ENCODE results near the gene IFT43.

The IFT43 gene

GRCh38 chr14:75979648-75980565 is 5.7 kb upstream of the IFT43 start:
- peak overlapping the region; percentile 17 to 74 for H3K4me3 ChIP-seq (ENCODE audit: low read depth in 1 of 2, low read length in 2 of 2)
- no peaks in the 10 kb centered on the region for H3K36me3 ChIP-seq (ENCODE audit: control insufficient read depth in 1 of 2, insufficient read depth in 2 of 2, low read length in 2 of 2)
- H3K27me3 ChIP-seq (ENCODE audit: control insufficient read depth in 1 of 2, insufficient read depth in 2 of 2, low read length in 2 of 2): no peaks in the 10 kb centered on the region
- H3K9ac ChIP-seq (ENCODE audit: low read depth in 1 of 2, low read length in 2 of 2): peak overlapping the region in 1 of 2 donors; percentile 43
- no peaks in the 10 kb centered on the region for H3K9me3 ChIP-seq (ENCODE audit: control insufficient read depth in 1 of 2, low read length in 2 of 2)
- peaks cover 29 to 32% of the 10 kb centered on the region in 2 donors for H3K4me1 ChIP-seq (ENCODE audit: control insufficient read depth in 1 of 2, insufficient read depth in 2 of 2, low read length in 2 of 2)
- H3K27ac ChIP-seq (ENCODE audit: low read depth, low read length): no peak overlapping the region

GRCh38 chr14:75980856-75981255 is 4.7 kb upstream of the IFT43 start:
- Histone ChIP-seq H3K9ac (ENCODE audit: low read depth in 1 of 2, low read length in 2 of 2) (peak overlapping the region; percentile 58 to 72), H3K4me1 (ENCODE audit: control insufficient read depth in 1 of 2, insufficient read depth in 2 of 2, low read length in 2 of 2) (peaks cover 32 to 33% of the 10 kb centered on the region in 2 donors), H3K27ac (ENCODE audit: low read depth, low read length) (no peak overlapping the region), H3K27me3 (ENCODE audit: control insufficient read depth in 1 of 2, insufficient read depth in 2 of 2, low read length in 2 of 2) (no peaks in the 10 kb centered on the region), H3K9me3 (ENCODE audit: control insufficient read depth in 1 of 2, low read length in 2 of 2) (no peaks in the 10 kb centered on the region), H3K4me3 (ENCODE audit: low read depth in 1 of 2, low read length in 2 of 2) (peak overlapping the region; percentile 70 to 74), H3K36me3 (ENCODE audit: control insufficient read depth in 1 of 2, insufficient read depth in 2 of 2, low read length in 2 of 2) (no peaks in the 10 kb centered on the region)

- H3K9me3 ChIP-seq (ENCODE audit: control insufficient read depth in 1 of 2, low read length in 2 of 2): no peaks in the 10 kb centered on the region
- H3K4me3 ChIP-seq (ENCODE audit: low read depth in 1 of 2, low read length in 2 of 2): peak within 1 kb of the TSS; percentile 70 to 74
- peaks cover 36% of the 10 kb centered on the region in 2 donors for H3K4me1 ChIP-seq (ENCODE audit: control insufficient read depth in 1 of 2, insufficient read depth in 2 of 2, low read length in 2 of 2)
- H3K9ac ChIP-seq (ENCODE audit: low read depth in 1 of 2, low read length in 2 of 2): peak within 1 kb of the TSS; percentile 58 to 72
- H3K27ac ChIP-seq (ENCODE audit: low read depth, low read length): peak within 1 kb of the TSS; percentile 89
- no peaks in the 10 kb centered on the region for H3K36me3 ChIP-seq (ENCODE audit: control insufficient read depth in 1 of 2, insufficient read depth in 2 of 2, low read length in 2 of 2)
- no peaks in the 10 kb centered on the region for H3K27me3 ChIP-seq (ENCODE audit: control insufficient read depth in 1 of 2, insufficient read depth in 2 of 2, low read length in 2 of 2)
These were observed 3.9 kb upstream of the IFT43 start, which contains the start of gene TGFB3 for GRCh38 chr14:75981426-75982265. TGFB3 (minus strand) TSS chr14:75981995; CDS start chr14:75980893, 1,102 bp downstream.

- Histone ChIP-seq H3K9ac (ENCODE audit: low read depth in 1 of 2, low read length in 2 of 2) (peak overlapping the region; percentile 58 to 72), H3K27ac (ENCODE audit: low read depth, low read length) (peak overlapping the region; percentile 89), H3K9me3 (ENCODE audit: control insufficient read depth in 1 of 2, low read length in 2 of 2) (no peaks in the 10 kb centered on the region), H3K4me3 (ENCODE audit: low read depth in 1 of 2, low read length in 2 of 2) (peak overlapping the region; percentile 70 to 74), H3K27me3 (ENCODE audit: control insufficient read depth in 1 of 2, insufficient read depth in 2 of 2, low read length in 2 of 2) (no peaks in the 10 kb centered on the region), H3K4me1 (ENCODE audit: control insufficient read depth in 1 of 2, insufficient read depth in 2 of 2, low read length in 2 of 2) (peaks cover 30 to 39% of the 10 kb centered on the region in 2 donors), H3K36me3 (ENCODE audit: control insufficient read depth in 1 of 2, insufficient read depth in 2 of 2, low read length in 2 of 2) (no peaks in the 10 kb centered on the region)
These were observed 3.1 kb upstream of the IFT43 start for GRCh38 chr14:75982266-75983018.

- peak overlapping the region; percentile 70 to 74 for H3K4me3 ChIP-seq (ENCODE audit: low read depth in 1 of 2, low read length in 2 of 2)
- peak overlapping the region; percentile 45 to 48 for H3K9ac ChIP-seq (ENCODE audit: low read depth in 1 of 2, low read length in 2 of 2)
- H3K27me3 ChIP-seq (ENCODE audit: control insufficient read depth in 1 of 2, insufficient read depth in 2 of 2, low read length in 2 of 2): no peaks in the 10 kb centered on the region
- no peaks in the 10 kb centered on the region for H3K36me3 ChIP-seq (ENCODE audit: control insufficient read depth in 1 of 2, insufficient read depth in 2 of 2, low read length in 2 of 2)
- H3K4me1 ChIP-seq (ENCODE audit: control insufficient read depth in 1 of 2, insufficient read depth in 2 of 2, low read length in 2 of 2): peaks cover 25 to 33% of the 10 kb centered on the region in 2 donors
- H3K9me3 ChIP-seq (ENCODE audit: control insufficient read depth in 1 of 2, low read length in 2 of 2): no peaks in the 10 kb centered on the region
- no peak overlapping the region for H3K27ac ChIP-seq (ENCODE audit: low read depth, low read length)
These were observed 2.6 kb upstream of the IFT43 start for GRCh38 chr14:75983019-75983358.

DNA sequence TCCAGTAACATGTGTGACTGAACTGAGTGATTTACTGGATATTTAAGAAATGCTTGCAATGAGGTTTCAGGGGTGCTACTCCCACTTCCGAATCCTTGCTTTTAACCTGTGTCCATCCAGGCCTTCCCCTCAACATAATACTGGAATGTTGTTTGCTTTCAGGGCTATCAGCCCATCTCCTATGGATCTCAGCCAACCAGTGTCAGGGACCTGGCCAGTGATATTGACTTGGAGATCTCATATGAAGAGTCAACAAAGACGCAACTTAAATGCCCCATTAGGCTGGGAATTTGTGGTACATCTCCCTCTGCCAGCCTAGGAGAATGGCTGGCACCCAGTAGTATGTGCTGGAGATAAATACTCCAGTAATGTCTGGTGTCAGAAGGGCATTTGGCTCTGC is 889 bp upstream of the IFT43 start:
- H3K9me3 ChIP-seq (ENCODE audit: control insufficient read depth in 1 of 2, low read length in 2 of 2): no peaks in the 10 kb centered on the region
- H3K4me3 ChIP-seq (ENCODE audit: low read depth in 1 of 2, low read length in 2 of 2): no peak overlapping the region
- H3K9ac ChIP-seq (ENCODE audit: low read depth in 1 of 2, low read length in 2 of 2): no peak overlapping the region

DNA sequence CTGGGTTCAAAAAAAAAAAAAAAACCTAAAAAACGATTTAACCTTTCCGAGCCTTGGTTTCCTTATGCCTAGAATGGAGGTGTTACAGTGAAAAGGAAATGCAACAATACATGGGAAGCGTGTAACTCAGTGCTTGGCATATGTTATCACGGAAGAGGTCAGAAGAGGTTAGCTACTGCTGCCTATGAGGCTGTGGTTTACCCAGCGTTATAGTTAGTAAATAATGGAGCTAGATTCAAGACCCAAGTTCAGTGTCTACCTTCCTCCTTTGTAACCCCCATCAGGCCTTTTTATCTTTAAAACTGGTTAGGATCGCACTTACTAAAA is 839 bp downstream of the IFT43 start:
- peak overlapping the region; percentile 84 for H3K27ac ChIP-seq (ENCODE audit: low read depth, low read length)

More for the DNA sequence above, 889 bp upstream of the IFT43 start:
- H3K4me1 ChIP-seq (ENCODE audit: control insufficient read depth in 1 of 2, insufficient read depth in 2 of 2, low read length in 2 of 2): peaks cover 26 to 35% of the 10 kb centered on the region in 2 donors
- H3K27ac ChIP-seq (ENCODE audit: low read depth, low read length): no peak overlapping the region
- H3K36me3 ChIP-seq (ENCODE audit: control insufficient read depth in 1 of 2, insufficient read depth in 2 of 2, low read length in 2 of 2): no peaks in the 10 kb centered on the region
- no peaks in the 10 kb centered on the region for H3K27me3 ChIP-seq (ENCODE audit: control insufficient read depth in 1 of 2, insufficient read depth in 2 of 2, low read length in 2 of 2)

DNA sequence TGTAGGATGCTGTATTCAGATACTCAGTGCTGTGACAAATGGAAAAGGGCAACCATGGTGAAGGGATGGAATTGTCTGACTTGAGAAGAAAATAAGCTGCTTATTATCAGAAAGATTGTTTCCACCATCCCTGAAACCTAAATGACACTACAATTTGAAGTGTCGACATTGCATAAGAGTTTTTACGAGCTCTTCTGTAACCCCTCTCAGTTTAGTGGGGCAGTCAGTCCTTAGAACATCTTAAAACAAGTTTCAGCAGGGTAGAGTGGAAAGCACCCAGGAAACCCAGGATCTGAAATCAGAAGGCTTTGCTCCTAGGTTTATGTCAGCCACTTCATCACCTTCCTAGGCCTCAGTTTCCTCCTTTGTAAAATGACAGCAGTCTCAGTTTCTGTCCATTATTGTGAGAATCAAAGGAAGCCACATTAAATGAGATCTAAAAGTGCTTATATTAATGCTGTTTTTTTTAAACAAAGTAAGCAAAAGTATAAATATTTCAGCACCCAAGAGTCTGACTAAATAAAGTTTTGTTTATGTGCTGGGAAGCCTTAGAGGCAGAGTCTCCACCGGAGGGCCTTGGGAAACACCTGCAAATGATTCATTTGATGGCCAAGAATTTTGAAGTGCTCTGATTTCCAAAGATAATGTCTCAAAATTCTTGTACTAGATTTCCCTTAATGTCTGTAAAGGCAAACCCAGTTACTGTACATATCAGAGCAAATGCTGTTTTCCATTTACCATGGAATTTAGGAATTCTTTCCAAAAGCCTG is 1.8 kb downstream of the IFT43 start:
- no peak overlapping the region for H3K27ac ChIP-seq (ENCODE audit: low read depth, low read length)
- no peaks in the 10 kb centered on the region for H3K9me3 ChIP-seq (ENCODE audit: control insufficient read depth in 1 of 2, low read length in 2 of 2)
- peaks cover 22 to 24% of the 10 kb centered on the region in 2 donors for H3K4me1 ChIP-seq (ENCODE audit: control insufficient read depth in 1 of 2, insufficient read depth in 2 of 2, low read length in 2 of 2)

More for the DNA sequence above, 839 bp downstream of the IFT43 start:
- Histone ChIP-seq H3K9ac (ENCODE audit: low read depth in 1 of 2, low read length in 2 of 2) (peak overlapping the region; percentile 79 to 88), H3K4me1 (ENCODE audit: control insufficient read depth in 1 of 2, insufficient read depth in 2 of 2, low read length in 2 of 2) (peaks cover 22 to 24% of the 10 kb centered on the region in 2 donors), H3K27me3 (ENCODE audit: control insufficient read depth in 1 of 2, insufficient read depth in 2 of 2, low read length in 2 of 2) (no peaks in the 10 kb centered on the region), H3K4me3 (ENCODE audit: low read depth in 1 of 2, low read length in 2 of 2) (peak overlapping the region; percentile 82 to 97), H3K36me3 (ENCODE audit: control insufficient read depth in 1 of 2, insufficient read depth in 2 of 2, low read length in 2 of 2) (peaks cover 0 to 6% of the 10 kb centered on the region in 2 donors), H3K9me3 (ENCODE audit: control insufficient read depth in 1 of 2, low read length in 2 of 2) (no peaks in the 10 kb centered on the region)

GRCh38 chr14:75989134-75989533 is 3.6 kb downstream of the IFT43 start:
- Histone ChIP-seq H3K27ac (ENCODE audit: low read depth, low read length) (peak overlapping the region; percentile 36), H3K36me3 (ENCODE audit: control insufficient read depth in 1 of 2, insufficient read depth in 2 of 2, low read length in 2 of 2) (peaks cover 4 to 6% of the 10 kb centered on the region in 2 donors), H3K4me3 (ENCODE audit: low read depth in 1 of 2, low read length in 2 of 2) (peak overlapping the region in 1 of 2 donors; percentile 6)

More for the DNA sequence above, 1.8 kb downstream of the IFT43 start:
- H3K4me3 ChIP-seq (ENCODE audit: low read depth in 1 of 2, low read length in 2 of 2): no peak overlapping the region
- no peaks in the 10 kb centered on the region for H3K27me3 ChIP-seq (ENCODE audit: control insufficient read depth in 1 of 2, insufficient read depth in 2 of 2, low read length in 2 of 2)
- peaks cover 4 to 6% of the 10 kb centered on the region in 2 donors for H3K36me3 ChIP-seq (ENCODE audit: control insufficient read depth in 1 of 2, insufficient read depth in 2 of 2, low read length in 2 of 2)
- H3K9ac ChIP-seq (ENCODE audit: low read depth in 1 of 2, low read length in 2 of 2): no peak overlapping the region

More at GRCh38 chr14:75989134-75989533, 3.6 kb downstream of the IFT43 start:
- Histone ChIP-seq H3K9me3 (ENCODE audit: control insufficient read depth in 1 of 2, low read length in 2 of 2) (no peaks in the 10 kb centered on the region), H3K27me3 (ENCODE audit: control insufficient read depth in 1 of 2, insufficient read depth in 2 of 2, low read length in 2 of 2) (no peaks in the 10 kb centered on the region), H3K9ac (ENCODE audit: low read depth in 1 of 2, low read length in 2 of 2) (no peak overlapping the region), H3K4me1 (ENCODE audit: control insufficient read depth in 1 of 2, insufficient read depth in 2 of 2, low read length in 2 of 2) (peaks cover 30 to 34% of the 10 kb centered on the region in 2 donors)
